ENCODE measurements around the gene FAM13A.

Gene FAM13A

GRCh38 chr4:88843067-88843685 lies 213.8 kb downstream of the FAM13A start:
- no peak for DNase-seq (ENCODE audit: low spot score)

- DNase-seq (ENCODE audit: low spot score) = no peak
Measured at GRCh38 chr4:88841635-88842034, 215.3 kb downstream of the FAM13A start.

GRCh38 chr4:88836216-88836615 lies 220.8 kb downstream of the FAM13A start:
- no peak for DNase-seq (ENCODE audit: low spot score)

GRCh38 chr4:88831031-88831430 lies 226.0 kb downstream of the FAM13A start:
- DNase-seq (ENCODE audit: low spot score) = no peak

GRCh38 chr4:88830598-88830997 lies 226.4 kb downstream of the FAM13A start:
- DNase-seq (ENCODE audit: low spot score) = no peak

- DNase-seq (ENCODE audit: low spot score) = no peak
Measured at GRCh38 chr4:88828842-88829571, 228.0 kb downstream of the FAM13A start.

GRCh38 chr4:88827442-88827841 lies 229.5 kb downstream of the FAM13A start:
- no peak for DNase-seq (ENCODE audit: low spot score)

GRCh38 chr4:88826771-88827170 lies 230.2 kb downstream of the FAM13A start:
- DNase-seq (ENCODE audit: low spot score) = no peak

GRCh38 chr4:88825931-88826330 lies 231.1 kb downstream of the FAM13A start:
- DNase-seq (ENCODE audit: low spot score) = no peak

- DNase-seq (ENCODE audit: low spot score) = peak; percentile 65
Measured at GRCh38 chr4:88823058-88823919, 233.7 kb downstream of the FAM13A start.

- no peak for DNase-seq (ENCODE audit: low spot score)
Measured at GRCh38 chr4:88822034-88822789, 234.8 kb downstream of the FAM13A start.

- DNase-seq (ENCODE audit: low spot score) = no peak
Measured at GRCh38 chr4:88821522-88821921, 235.5 kb downstream of the FAM13A start.

- DNase-seq (ENCODE audit: low spot score) = no peak
Measured at GRCh38 chr4:88820698-88821415, 236.1 kb downstream of the FAM13A start.

- no peak for DNase-seq (ENCODE audit: low spot score)
Measured at GRCh38 chr4:88819818-88820697, 236.9 kb downstream of the FAM13A start.

GRCh38 chr4:88818631-88819470 lies 238.1 kb downstream of the FAM13A start:
- DNase-seq (ENCODE audit: low spot score) = peak; percentile 29

- no peak for DNase-seq (ENCODE audit: low spot score)
Measured at GRCh38 chr4:88817740-88818139, 239.2 kb downstream of the FAM13A start.

GRCh38 chr4:88816360-88816759 lies 240.6 kb downstream of the FAM13A start:
- DNase-seq (ENCODE audit: low spot score) = no peak

- no peak for DNase-seq (ENCODE audit: low spot score)
Measured at GRCh38 chr4:88814043-88814617, 242.9 kb downstream of the FAM13A start.

GRCh38 chr4:88813013-88813412 lies 244.0 kb downstream of the FAM13A start:
- no peak for DNase-seq (ENCODE audit: low spot score)

Data from activated CD4-positive, alpha-beta T cell treated with anti-CD3 and anti-CD28 coated beads, Interleukin-2, Interleukin-4, amounts not matched to agents 100 ng/mL and 50 ng/mL, durations not matched to agents 16 hours and 8 hours (primary cell).